ENCODE results near the gene IGFL1. TPM values are rescaled to one million over a fixed set of nuclear protein-coding genes. Genes with fewer than 3 reads are reported as not detected.

IGFL1 gene
- total and polyA plus RNA-seq, 2 experiments from 2014 or later, result not detected

DNA sequence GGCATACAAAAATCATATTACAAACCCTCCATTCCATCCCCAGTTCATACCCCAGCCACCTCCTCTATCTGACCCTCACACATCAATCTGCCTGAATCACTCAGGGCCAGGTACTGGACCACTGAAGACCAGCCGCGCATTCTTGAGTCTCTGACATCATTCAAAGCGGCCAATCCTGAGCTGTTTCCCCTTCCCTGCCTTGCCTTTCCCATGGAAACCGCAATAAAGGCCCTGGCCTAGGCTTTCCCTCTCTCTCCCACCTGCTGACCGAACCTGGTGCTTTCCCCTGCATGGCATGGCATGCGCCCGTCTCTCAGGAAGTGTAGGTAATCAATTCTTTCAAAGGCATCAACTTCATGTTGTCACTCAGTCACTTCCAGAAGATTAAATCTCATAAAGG, 49.6 kb downstream of the IGFL1 start (continued):
- TF ChIP-seq CREB1 (CRISPR knock-in tag; IDR thresholded peaks at IDR 0.05; ENCODE audit: low read depth) (no peak), JUNB (IDR thresholded peaks at IDR 0.05; ENCODE audit: unreplicated experiment) (no peak), ZNF114 (CRISPR knock-in tag; IDR thresholded peaks at IDR 0.05) (no peak)

Other genes with a start within 250 kb of the IGFL1 start
- gene CCDC61, start 234.3 kb upstream of the IGFL1 start, total RNA-seq (2014; rRNA removed; shearing (Covaris generic)), result 16.4 and 22.4 TPM in 2 replicates
- gene CCDC61, start 234.3 kb upstream of the IGFL1 start, polyA plus RNA-seq (2016; fragmentation: Nextera tagmentation; extraction: Ambion mirVana), result 6.7 and 9.8 TPM in 2 replicates
- not detected in 2 replicates for gene PGLYRP1, start 206.7 kb upstream of the IGFL1 start, total RNA-seq (2014; rRNA removed; shearing (Covaris generic))
- 0.33 TPM in 1 of 2 replicates, not detected in the other for gene PGLYRP1, start 206.7 kb upstream of the IGFL1 start, polyA plus RNA-seq (2016; fragmentation: Nextera tagmentation; extraction: Ambion mirVana)
- 0.87 and 1.0 TPM in 2 replicates for gene IGFL4, start 188.7 kb upstream of the IGFL1 start, total RNA-seq (2014; rRNA removed; shearing (Covaris generic))
- 0.06 and 0.23 TPM in 2 replicates for gene IGFL4, start 188.7 kb upstream of the IGFL1 start, polyA plus RNA-seq (2016; fragmentation: Nextera tagmentation; extraction: Ambion mirVana)
- gene IGFL3, start 105.1 kb upstream of the IGFL1 start, total RNA-seq (2014; rRNA removed; shearing (Covaris generic)), result not detected in 2 replicates
- gene IGFL3, start 105.1 kb upstream of the IGFL1 start, polyA plus RNA-seq (2016; fragmentation: Nextera tagmentation; extraction: Ambion mirVana), result not detected in 2 replicates
- not detected in 2 replicates for gene IGFL2, start 81.5 kb upstream of the IGFL1 start, total RNA-seq (2014; rRNA removed; shearing (Covaris generic))
- not detected in 2 replicates for gene IGFL2, start 81.5 kb upstream of the IGFL1 start, polyA plus RNA-seq (2016; fragmentation: Nextera tagmentation; extraction: Ambion mirVana)
- gene HIF3A, start 67.3 kb downstream of the IGFL1 start, total RNA-seq (2014; rRNA removed; shearing (Covaris generic)), result 34.1 and 70.5 TPM in 2 replicates
- 20.4 and 20.8 TPM in 2 replicates for gene HIF3A, start 67.3 kb downstream of the IGFL1 start, polyA plus RNA-seq (2016; fragmentation: Nextera tagmentation; extraction: Ambion mirVana)
- 111 and 123 TPM in 2 replicates for gene PPP5C, start 117.3 kb downstream of the IGFL1 start, total RNA-seq (2014; rRNA removed; shearing (Covaris generic))
- gene PPP5C, start 117.3 kb downstream of the IGFL1 start, polyA plus RNA-seq (2016; fragmentation: Nextera tagmentation; extraction: Ambion mirVana), result 45.3 and 51.6 TPM in 2 replicates
- gene CCDC8, start 183.8 kb downstream of the IGFL1 start, total RNA-seq (2014; rRNA removed; shearing (Covaris generic)), result 16.5 and 17.4 TPM in 2 replicates
- gene CCDC8, start 183.8 kb downstream of the IGFL1 start, polyA plus RNA-seq (2016; fragmentation: Nextera tagmentation; extraction: Ambion mirVana), result 5.6 and 6.0 TPM in 2 replicates
- gene PNMA8C, start 199.2 kb downstream of the IGFL1 start, total RNA-seq (2014; rRNA removed; shearing (Covaris generic)), result 2.3 and 2.6 TPM in 2 replicates
- gene PNMA8C, start 199.2 kb downstream of the IGFL1 start, polyA plus RNA-seq (2016; fragmentation: Nextera tagmentation; extraction: Ambion mirVana), result 0.44 and 0.59 TPM in 2 replicates
- 17.8 and 19.6 TPM in 2 replicates for gene PNMA8A, start 241.8 kb downstream of the IGFL1 start, total RNA-seq (2014; rRNA removed; shearing (Covaris generic))
- gene PNMA8A, start 241.8 kb downstream of the IGFL1 start, polyA plus RNA-seq (2016; fragmentation: Nextera tagmentation; extraction: Ambion mirVana), result 21.7 and 28.0 TPM in 2 replicates